GM19463 (cell line): ENCODE results near the gene WBP1L.

Experiments used
- ATAC-seq: cut with Tn5 transposase; IDR thresholded peaks from one replicate; pipeline ENCODE4 v1.9.1; 2021; ENCODE audit warnings: mild to moderate bottlenecking, moderate library complexity; ENCODE audit not compliant: unreplicated experiment

The WBP1L gene

DNA sequence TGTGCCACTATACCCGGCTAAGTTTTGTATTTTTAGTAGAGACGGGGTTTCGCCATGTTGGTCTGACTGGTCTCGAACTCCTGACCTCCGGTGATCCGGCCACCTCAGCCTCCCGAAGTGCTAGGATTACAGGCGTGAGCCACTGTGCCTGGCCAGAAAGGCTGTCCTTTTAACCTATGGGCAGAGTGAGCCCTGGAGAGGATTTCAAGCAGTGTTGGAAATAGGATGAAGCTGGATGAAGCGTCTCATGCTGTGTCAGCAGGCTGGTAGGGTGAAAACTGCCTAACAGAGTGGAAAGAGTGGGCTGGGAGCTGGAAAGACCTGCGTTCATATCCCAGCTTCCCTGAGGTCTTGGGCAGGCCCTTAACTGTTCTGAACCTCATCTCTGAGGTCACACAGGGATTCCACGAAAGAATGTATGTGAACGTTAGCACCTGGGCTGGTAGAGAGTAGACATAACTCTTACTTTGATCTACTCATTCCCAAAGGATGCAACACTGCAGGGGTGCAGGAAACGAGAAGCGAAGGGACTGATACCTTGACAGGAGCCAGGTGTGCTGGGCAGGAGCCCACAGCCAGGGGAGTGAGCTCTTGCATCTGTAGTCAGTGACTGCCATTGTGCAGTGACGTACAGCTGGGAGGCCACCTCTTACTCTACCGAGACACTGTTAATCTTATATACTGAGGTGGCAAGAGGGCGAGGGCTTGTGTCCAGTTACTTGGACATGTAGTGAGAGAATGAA lies 34.1 kb downstream of the WBP1L start:
- no peak for ATAC-seq

DNA sequence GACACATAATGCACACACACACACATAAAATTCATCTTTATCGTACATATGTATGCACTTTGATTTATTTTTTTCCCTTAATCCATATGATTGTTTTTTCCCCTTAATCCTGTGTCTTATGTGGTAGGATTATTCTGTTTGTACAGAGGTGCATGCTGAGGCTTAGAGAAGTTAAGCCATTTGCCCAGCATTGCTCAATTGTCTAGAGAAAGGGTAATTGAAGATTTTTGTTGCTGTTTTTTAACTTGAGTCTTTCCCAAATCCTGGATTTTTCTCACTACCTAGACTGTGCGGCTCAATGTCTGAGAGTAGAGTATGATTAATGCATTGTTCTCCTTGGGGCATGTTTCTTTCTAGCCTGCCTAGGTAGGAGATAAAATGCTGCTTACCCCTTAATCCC lies 35.0 kb downstream of the WBP1L start:
- no peak for ATAC-seq

DNA sequence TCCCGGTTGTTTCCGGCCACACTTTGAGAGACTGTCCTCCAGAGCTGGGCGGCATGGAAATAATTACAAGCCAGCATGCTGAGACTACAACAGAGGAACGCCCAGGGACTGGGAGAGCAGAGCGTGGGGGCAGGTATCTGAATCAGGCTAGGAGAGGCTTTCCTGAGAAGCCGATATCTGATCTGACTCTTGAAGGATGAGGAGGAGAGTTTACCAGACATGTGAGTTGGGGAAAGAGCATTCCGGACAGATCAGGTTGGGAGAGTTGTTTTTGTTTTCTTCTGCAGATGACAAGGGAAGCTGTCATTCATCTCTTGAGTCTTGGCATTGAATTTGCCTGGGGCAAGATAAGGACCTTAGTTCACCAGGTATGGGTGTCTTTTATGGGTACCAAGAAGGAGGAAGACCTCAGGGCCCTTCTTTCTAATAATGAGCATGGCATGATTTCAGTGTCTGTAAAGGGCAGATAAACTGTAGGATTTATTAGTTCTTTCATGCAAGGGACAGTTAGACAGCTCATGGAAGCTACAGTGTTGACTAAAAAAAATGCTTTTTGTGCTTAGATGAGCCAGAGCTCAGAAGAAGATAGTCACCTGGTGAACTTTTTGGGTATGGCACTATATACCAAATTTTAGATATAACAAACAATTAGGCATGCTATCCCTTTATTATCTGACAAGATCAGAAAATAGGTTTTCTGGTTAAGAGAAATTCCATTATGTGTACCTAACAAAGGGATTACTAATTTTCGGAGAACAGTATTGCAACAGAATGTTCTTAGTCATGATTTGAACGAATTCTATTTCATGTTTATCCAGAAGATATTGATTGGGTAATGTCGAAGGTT lies 36.2 kb downstream of the WBP1L start:
- no peak for ATAC-seq

DNA sequence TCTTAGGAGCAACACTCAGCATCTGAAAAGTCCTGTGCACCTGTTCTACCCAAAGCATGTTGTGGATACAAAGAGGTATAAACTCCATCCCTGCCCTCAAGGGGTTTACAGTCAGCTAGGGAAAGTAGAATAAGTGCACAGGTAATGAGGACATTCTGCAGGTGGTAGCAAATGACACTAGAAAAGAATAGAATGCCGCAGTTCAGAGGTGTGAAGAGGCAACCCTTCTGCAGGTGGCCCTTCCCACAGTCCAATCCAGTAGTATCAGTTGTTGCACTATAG lies 36.7 kb downstream of the WBP1L start:
- no peak for ATAC-seq

DNA sequence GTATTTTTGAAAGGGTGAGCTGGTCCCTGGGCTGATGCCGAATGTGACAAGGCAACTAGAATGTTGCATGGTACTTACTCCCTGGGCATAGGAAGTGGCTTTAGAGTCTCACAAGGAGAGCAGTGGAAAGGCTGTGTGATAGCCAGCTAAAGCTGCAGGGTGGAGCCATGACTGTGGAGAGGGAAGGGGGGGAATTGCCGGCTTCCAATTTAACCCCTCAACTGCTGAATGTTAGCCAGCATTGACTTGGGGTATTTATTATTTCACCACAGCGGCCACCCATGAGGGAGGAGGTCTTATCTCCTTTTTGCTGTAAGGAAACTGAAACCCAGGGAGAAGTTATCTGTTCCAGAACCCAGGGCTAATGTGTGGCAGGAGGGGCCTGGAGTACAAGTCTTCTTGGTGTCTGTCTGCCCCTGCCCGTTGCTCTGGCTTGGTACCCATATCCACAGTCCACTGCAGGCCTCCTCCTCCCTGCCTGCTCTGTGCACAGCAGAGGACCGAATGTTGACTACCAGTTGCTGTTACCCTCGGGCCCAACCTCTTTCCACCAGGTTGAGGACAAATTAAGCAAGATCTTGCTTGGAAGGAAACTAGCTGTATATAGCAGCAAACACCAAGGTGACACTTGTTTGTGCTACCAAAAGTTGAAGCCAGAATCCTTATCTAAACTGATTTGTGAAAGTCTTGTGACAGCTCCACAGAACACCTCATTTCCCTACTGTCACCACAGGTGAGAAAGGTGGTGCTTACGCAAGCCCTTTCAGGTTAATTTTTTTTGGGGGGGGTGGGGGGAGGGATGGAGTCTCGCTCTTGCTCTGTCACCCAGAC lies 37.6 kb downstream of the WBP1L start:
- ATAC-seq: no peak

DNA sequence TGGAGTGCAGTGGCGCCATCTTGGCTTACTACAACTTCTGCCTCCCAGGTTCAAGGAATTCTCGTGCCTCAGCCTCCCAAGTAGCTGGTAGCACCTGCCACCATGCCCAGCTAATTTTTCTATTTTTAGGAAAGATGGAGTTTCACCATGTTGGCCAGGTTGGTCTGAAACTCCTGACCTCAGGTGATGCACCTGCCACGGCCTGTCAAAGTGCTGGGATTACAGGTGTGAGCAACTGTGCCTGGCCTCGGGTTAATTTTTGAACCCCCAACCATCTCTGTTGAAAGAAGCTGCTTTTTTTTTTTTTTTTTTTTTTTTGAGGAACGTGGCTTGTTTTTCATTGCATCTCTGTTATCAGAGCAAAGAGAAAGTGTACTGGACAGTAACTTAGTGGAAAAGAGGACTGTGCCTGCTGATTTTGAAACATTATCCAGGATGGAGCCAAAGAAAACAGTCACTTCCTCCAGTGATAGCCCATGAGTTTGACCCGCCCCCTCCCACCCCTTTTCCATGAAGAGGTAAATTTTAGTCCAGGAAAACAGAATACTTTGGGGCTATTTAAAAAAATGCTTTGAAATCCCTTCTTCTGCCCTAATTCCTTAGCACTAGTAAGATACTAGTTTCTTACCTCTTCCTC lies 38.3 kb downstream of the WBP1L start:
- no peak for ATAC-seq

DNA sequence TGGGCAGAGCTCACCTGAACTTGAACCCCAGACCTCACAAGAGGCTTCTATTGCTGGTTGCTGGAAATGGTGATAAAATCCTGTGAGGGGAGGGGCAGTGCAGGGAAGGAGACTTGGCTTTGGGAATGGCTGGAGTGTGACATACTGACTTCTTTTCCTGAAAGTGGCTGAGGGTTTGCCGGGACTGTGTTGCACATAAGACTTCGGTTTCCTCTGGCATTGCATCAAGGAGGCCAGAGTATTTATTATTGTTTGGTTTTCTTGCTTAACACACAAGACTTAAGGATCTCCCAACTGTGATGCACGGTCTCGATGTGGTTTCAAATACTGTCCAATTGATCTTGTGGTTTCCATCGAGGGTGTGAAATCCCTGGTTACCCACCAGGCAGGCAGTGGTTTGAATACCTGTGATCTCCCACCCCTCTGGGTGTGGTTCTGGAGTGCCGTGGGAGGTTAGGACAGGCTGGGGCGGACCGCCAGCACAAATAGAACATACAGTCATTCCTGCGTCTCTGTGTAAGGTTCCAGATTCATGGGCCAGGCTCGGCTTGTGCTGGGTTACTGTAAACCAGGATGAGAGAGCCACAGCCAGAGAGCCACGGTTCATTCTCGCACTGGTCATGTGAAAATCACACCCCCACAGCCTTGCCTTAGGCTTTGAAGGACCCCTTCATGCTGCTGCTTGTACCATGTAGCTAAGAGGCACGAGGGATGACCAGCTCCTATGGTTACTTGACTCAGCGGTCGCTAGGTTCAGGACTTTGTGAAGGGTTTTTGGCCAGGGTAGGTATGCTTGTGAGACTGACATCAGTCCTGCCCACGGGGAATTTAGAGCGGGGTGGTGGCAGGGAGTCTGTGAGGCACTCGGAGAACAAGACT lies 39.2 kb downstream of the WBP1L start:
- no peak for ATAC-seq

DNA sequence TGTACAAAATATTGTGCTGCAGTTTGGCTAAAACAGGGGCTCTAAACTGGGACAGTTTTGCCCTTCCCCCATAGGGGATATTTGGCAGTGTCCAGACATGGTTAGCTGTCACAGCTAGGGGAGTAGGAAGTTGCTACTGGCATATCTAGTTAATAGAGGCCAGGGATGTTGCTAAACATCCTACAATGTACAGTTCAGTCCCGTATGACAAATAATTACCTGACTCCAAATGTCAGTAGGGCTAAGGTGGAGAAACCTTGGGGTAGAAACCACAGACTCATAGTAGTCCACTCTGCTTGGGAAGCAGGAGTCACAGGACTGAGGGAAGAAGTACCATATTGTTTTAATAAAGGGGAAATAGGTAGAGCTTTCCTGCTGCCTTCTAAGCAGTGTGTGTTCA lies 39.8 kb downstream of the WBP1L start:
- no peak for ATAC-seq

DNA sequence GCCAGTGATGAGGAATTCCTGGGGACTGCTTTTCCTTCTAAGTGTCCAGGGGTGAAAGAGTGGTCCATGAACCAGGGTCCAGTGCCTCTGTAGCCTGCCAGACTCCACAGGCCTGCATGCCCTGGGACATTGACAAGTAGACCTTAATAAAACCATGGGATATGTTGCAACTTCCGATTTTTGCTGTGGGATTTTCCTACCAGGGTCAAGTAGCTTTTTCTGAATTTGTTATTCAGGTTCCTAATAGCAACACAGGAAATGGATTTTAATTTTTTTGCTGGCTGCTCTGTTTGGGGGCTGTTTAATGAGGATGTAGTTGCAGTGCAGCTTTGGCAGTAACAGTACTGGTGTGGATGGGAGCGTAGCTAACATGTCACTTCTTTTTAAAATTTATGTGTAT lies 42.1 kb downstream of the WBP1L start:
- no peak for ATAC-seq

DNA sequence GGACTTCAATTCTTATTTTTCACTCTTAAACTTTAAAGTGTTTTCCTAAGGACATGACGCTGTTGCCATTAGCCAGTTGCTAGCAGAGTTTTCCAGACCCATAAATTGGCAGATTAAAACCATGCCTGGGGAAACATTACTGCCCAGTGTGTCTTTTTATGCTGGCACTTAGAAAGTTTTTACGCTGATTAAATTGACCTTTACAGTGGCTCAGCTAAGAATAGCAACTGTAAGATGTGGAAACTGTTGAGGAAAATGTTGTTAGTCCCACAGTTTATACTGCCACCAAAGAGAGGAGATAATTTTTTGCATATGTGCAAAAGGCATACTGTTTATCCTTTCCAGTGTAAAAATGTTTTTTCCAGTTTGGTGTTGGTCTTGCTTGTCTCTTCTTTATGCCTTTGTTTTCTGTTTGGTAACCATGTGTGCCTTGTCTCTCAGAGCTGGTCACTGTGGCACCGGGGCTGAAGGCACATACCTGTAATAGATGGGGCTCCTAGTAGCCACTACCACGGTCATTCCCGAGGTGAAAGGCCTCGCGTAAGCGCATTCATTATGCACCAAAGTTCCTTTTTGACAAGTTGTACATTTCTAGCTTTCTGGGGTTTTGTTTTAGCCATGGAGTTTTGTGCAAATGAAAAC lies 48.1 kb downstream of the WBP1L start:
- no peak for ATAC-seq

DNA sequence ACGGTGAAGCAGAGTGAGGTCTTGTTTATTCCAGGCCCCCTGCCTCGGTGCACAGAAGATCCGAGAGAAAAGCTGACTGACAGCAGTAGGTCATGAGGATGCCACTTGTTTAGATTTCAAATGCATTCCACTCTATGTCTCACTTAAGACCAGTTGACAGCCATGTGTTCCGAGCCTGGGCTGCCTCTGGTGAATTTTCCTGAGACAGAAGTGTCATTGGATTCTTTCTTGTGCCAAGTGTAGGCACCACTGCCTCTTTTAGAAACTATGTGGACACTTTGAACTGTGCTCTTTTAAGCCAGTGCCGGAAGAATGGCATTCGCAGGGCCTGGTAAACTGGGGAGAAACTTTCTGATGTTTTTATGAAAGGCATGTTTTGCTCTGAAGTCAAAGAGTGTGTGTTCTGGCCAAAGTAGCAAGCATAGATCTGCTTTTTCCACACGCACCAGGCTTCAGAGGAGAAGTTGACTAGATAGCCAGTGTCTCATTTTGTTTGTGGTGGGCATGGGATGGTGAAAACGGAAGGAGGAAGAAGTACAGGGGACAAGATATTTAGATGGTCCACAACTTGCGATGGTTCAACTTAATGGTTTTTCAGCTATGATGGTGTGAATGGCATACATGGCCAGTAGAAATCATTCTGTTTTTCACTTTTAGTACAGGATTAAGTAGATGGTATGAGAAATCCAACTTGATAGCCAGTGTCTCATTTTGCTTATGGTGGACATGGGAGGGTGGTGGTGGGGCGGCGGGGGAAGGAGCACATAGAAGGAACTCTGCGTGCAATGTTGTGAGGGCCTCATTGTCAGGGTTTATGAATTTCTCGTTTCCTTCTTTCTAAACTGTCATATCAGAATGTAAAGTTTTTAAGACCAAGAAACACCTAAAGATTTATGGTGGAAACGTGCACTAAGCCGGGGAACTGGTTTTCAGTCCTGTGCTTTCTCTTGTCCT lies 52.0 kb downstream of the WBP1L start:
- no peak for ATAC-seq

DNA sequence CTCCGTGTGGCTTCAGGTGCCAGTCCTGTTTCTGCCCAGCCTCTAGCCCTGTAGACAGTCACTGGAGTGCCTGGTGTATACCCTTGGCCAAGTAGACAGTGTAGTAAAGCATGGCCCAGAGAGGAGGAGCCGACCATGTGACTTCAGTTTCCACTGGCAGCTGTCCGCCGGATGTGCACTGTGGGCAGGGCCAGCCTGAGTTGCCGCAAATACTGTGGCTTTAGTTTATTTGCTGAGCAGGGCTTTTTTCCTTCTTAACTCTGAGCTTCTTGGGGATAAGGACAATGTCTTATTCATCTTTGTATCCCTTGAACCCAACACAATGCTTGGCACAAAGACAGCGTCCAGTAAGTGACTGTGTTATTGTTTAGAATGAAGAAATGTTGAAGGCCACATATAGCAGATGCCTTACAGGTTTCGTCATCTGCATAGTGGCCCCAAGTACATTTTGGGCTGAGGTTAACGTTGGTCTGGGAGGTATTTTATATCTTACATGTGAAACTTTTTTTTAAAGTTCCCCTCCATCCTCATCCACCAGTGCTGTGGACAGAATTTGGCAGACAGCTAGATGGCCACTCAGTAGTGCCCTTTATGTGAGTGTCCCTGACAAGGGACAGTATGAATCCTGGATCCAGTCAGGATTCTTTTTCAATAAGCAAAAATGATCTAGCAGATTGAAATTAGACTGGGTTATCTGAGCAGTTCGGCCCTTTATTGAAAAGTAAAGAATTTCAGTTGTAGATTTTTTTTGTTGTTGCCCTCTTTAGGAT lies 52.8 kb downstream of the WBP1L start:
- peak; percentile 99 for ATAC-seq

DNA sequence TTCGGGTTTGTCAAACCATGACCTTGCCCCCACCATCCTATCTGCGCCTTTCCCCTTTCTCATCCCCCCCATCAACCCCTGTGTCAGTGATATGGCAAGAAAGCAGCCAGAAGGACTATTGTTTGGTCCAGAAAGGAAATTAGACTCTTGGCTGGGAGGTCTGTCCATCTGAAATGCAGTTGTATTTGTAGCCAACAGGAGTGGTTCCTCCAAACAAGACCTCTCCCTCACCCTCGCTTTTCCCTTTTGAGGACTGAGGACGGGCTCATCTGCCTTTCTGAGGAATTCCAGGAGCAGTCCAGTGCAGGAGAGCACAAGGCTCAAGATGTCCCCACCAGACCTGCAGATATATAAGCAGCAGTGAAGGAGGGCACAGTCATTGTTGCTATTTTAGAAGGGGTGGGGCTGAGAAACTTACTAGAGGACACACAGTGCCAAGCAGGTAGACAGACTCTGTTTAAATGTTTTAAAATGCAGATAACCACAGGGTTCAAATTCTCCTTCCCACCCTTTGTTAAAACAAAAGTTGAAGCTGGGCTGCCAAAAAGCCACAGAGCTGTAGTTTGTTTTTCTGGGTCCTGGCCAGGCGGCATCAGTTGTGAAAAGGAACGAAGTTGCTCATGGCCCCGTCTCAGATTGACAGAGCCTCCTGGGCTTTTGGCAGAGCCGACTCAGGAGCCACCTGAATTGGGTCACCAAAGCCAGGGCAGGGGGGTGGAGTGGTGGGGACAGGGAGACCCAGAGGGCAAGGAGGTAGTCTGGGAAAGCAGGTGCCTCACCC lies 56.1 kb downstream of the WBP1L start:
- ATAC-seq: no peak

DNA sequence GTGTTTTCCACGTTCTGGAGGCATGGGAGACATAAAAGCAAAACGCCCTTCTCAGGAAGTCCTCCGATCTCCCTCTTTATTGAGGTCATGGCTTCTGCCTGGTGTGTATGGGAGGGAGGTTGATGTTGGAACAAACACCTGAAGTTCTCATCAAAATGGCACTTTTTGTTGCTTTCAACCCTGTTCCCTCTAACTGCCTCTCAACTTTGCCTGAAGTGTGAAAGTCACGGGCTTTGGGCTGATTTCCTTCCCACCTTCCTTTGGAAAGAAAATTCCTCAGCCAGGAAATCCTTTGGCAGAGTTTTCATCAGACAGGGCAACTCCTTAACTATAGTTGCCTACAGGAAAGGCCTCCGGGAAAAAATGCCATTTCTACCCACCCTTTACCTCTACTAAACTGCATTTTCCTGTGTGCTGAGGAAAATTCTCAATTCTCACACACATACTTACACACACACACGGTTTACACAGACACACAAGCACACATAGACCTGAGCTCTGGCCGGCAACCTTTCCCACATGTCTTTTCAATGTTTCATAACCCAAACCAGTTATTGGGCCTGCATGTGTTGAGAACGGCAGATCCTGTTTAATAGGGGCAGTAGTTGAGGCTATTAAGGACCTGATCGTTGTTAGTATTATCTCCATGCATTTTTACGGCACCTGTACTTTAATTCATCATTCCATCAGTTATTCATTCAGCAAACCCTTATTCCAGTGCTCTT lies 57.0 kb downstream of the WBP1L start:
- ATAC-seq: no peak

DNA sequence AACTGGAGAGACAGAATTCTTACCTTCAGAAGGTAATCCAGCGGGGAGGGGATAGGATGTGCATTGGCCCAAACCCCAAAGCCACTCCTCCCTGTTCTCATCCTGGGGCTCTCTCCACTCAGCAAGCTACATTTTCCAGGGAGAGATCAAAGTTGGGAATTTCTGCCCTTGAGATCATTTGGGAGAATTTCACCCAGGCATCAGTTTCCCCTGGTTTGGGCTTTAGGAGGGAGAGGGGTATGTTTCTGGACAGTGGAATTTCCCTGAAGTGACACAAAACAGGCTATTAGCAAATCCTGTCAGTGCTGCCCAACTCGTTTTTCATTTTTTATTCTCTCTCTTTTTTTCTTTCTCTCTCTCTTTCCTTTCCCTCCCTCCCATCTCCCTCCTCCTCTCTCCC lies 57.7 kb downstream of the WBP1L start:
- no peak for ATAC-seq

DNA sequence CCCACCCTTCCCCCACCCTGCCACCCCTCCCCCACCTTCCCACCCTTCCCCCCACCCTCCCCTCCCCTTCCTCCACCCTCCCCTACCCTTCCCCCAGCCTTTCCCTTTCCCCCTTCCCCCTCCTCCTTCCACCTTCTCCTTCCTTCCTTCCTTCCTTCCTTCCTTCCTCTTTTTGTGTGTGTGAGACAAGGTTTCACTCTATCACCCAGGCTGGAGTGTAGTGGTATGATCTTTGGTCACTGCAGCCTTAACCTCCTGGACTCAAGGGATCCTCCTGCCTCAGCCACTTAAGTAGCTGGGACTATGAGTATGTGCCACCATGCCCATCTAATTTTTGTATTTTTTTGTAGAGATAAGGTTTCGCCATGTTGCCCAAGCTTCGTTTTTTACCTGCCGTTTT lies 58.2 kb downstream of the WBP1L start:
- no peak for ATAC-seq
